CD4-positive, alpha-beta memory T cell (primary cell): Measurements from ENCODE around the gene CDK3. TPM values are rescaled to one million over a fixed set of nuclear protein-coding genes. Genes with fewer than 3 reads are reported as not detected.
A peak's percentile ranks its signal among the peaks of the same experiment; 100 is the strongest.
"Not testable (repeated sequence)": the region's sequence is repeated elsewhere in the genome, so short reads cannot be mapped to it uniquely, and the experiment has no call there.

Experiments
- CTCF ChIA-PET: fragments of 350-600 bp; sonication (Branson Sonifier 250); formaldehyde crosslinking; loops from one replicate; lab custom pipeline; 2021; ENCODE audit warnings: inconsistent platforms; ENCODE audit not compliant: partially characterized antibody; lab: Charles Lee
- POLR2A ChIA-PET: fragments of 350-600 bp; sonication (Branson Sonifier 250); formaldehyde crosslinking; loops from one replicate; lab custom pipeline; 2021; ENCODE audit not compliant: partially characterized antibody; lab: Charles Lee
- DNase-seq, 5 donors: peaks; one replicate each; pipeline versions ENCODE4 v3.0.0 to v3.0.0-alpha.2; 2020 to 2022; ENCODE audit warnings: mixed read lengths in 1 of 5
- H3K27ac ChIP-seq: one replicate; pipeline ENCODE4 v1.7.0; 2013; ENCODE audit warnings: low read depth, low read length
- H3K27me3 ChIP-seq: 2 replicates; pipeline ENCODE4 v1.7.0; 2013; ENCODE audit warnings: mild to moderate bottlenecking, low read length, moderate library complexity; ENCODE audit not compliant: insufficient read depth
- H3K36me3 ChIP-seq: 2 replicates; pipeline ENCODE4 v1.7.0; 2013; ENCODE audit warnings: mild to moderate bottlenecking, low read length, moderate library complexity; ENCODE audit not compliant: insufficient read depth
- H3K4me1 ChIP-seq: 2 replicates; pipeline ENCODE4 v1.7.0; 2013; ENCODE audit warnings: mild to moderate bottlenecking, low read length, moderate library complexity; ENCODE audit not compliant: insufficient read depth
- H3K4me3 ChIP-seq, 2 donors: one replicate each; pipeline ENCODE4 v1.7.0; 2013; ENCODE audit warnings: low read length in 2 of 2, mild to moderate bottlenecking in 1 of 2
- H3K9me3 ChIP-seq, 2 donors: one replicate each; pipeline ENCODE4 v1.7.0; 2013; ENCODE audit warnings: low read length in 2 of 2, control low read depth in 1 of 2; ENCODE audit not compliant: control insufficient read depth in 1 of 2
- H3K27ac Mint-ChIP-seq, 7 donors: one replicate each; pipeline ENCODE4 v1.8.0; 2020 to 2021; ENCODE audit warnings: mixed read lengths in 7 of 7, mild to moderate bottlenecking in 6 of 7, inconsistent platforms in 3 of 7, moderate library complexity in 3 of 7
- H3K27me3 Mint-ChIP-seq, 2 donors: one replicate each; pipeline ENCODE4 v1.8.0; 2020 to 2021; ENCODE audit warnings: mixed read lengths in 2 of 2
- H3K36me3 Mint-ChIP-seq, 2 donors: one replicate each; pipeline ENCODE4 v1.8.0; 2020 to 2021; ENCODE audit warnings: mixed read lengths in 2 of 2, inconsistent platforms in 1 of 2, mild to moderate bottlenecking in 1 of 2
- H3K4me1 Mint-ChIP-seq, 4 donors: one replicate each; pipeline ENCODE4 v1.8.0; 2020 to 2021; ENCODE audit warnings: mixed read lengths in 4 of 4, mild to moderate bottlenecking in 1 of 4
- H3K4me3 Mint-ChIP-seq, 8 donors: one replicate each; pipeline ENCODE4 v1.8.0; 2020 to 2021; ENCODE audit warnings: mixed read lengths in 8 of 8, mild to moderate bottlenecking in 7 of 8, moderate library complexity in 6 of 8, inconsistent platforms in 3 of 8
- H3K9me3 Mint-ChIP-seq, 8 donors: one replicate each; pipeline ENCODE4 v1.8.0; 2020 to 2021; ENCODE audit warnings: mixed read lengths in 8 of 8, mild to moderate bottlenecking in 5 of 8, inconsistent platforms in 3 of 8, moderate library complexity in 1 of 8
- intact Hi-C: fragments of 100-400 bp; cut with micrococcal nuclease; formaldehyde crosslinking; loops from one replicate; pipeline ENCODE4 v1.15.1; 2023
- polyA plus RNA-seq, 2 donors: library from polyadenylated mRNA; unstranded; fragments of 300-500 nt; fragmentation: Illumina TruSeq; gene quantifications; one replicate each; pipeline ENCODE4 v1.2.3, GENCODE V29; 2021
- total RNA-seq, 2 experiments: library from RNA; stranded (reverse); gene quantifications; one replicate each; pipeline ENCODE4 v1.2.3, GENCODE V29; 2021

The CDK3 gene
- total and polyA plus RNA-seq, 4 experiments from 2014 or later, result 1.0 to 9.7 (median 5.4) TPM

- Histone ChIP-seq H3K27me3 (no peaks in the 10 kb centered on the region), H3K4me1 (no peaks in the 10 kb centered on the region), H3K9me3 (no peaks in the 10 kb centered on the region), H3K27ac (no peak overlapping the region), H3K36me3 (peaks cover 51% of the 10 kb centered on the region), H3K4me3 (no peak overlapping the region)
- Mint-ChIP-seq H3K27ac (peak overlapping the region in 1 of 7 donors; percentile 12), H3K4me1 (peaks cover 0 to 4% (median 1%) of the 10 kb centered on the region in 4 donors), H3K36me3 (peaks cover 43 to 60% of the 10 kb centered on the region in 2 donors), H3K9me3 (no peaks in the 10 kb centered on the region), H3K4me3 (no peak overlapping the region), H3K27me3 (no peaks in the 10 kb centered on the region)
- CTCF ChIA-PET, result interaction anchor here (1.1 kb wide), 1 partner anchor 25 kb away, joined by 3 read pairs; no protein-coding TSS in a partner anchor
- POLR2A ChIA-PET, result no interaction called here
- intact Hi-C loops, result no loop called here
- no peak for DNase-seq
These were observed 38.5 kb downstream of the CDK3 start for GRCh38 chr17:76039121-76039520.

GRCh38 chr17:76040376-76040775 is 39.7 kb downstream of the CDK3 start:
- intact Hi-C loops, result no loop called here
- Mint-ChIP-seq H3K36me3 (peaks cover 55 to 71% of the 10 kb centered on the region in 2 donors), H3K27me3 (no peaks in the 10 kb centered on the region), H3K4me1 (peaks cover 0 to 4% (median 1%) of the 10 kb centered on the region in 4 donors), H3K27ac (peak overlapping the region in 2 of 7 donors; percentile 52 to 56), H3K4me3 (no peak overlapping the region), H3K9me3 (no peaks in the 10 kb centered on the region)
- Histone ChIP-seq H3K36me3 (peaks cover 64% of the 10 kb centered on the region), H3K4me3 (no peak overlapping the region), H3K27ac (no peak overlapping the region), H3K4me1 (no peaks in the 10 kb centered on the region), H3K9me3 (no peaks in the 10 kb centered on the region), H3K27me3 (no peaks in the 10 kb centered on the region)
- DNase-seq, result no peak
- ChIA-PET POLR2A (no interaction called here), CTCF (interaction anchor here (0.8 to 1.0 kb wide), 2 partner anchors 26 to 358 kb away, joined by 3 read pairs; no protein-coding TSS in a partner anchor)

DNA sequence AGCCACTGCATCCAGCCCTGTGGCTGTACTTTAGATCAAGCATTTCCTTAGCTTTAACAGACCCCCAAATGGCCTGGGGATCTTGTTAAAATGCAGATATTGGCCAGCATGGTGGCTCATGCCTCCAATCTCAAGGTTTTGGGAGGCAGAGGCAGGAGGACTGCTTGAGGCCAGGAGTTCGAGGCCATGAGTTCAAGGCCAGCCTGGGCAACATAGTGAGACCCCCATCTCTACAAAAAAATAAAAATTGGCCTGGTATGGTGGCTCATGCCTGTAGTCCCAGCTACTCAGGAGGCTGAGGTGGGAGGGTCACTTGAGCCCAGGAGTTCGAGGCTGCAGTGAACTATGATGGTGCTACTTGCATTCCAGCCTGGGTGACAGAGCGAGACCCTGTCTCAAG is 42.2 kb downstream of the CDK3 start:
- intact Hi-C loops, H3K27me3 ChIP-seq, H3K4me1 Mint-ChIP-seq, H3K4me3 ChIP-seq, H3K9me3 Mint-ChIP-seq, H3K4me3 Mint-ChIP-seq, H3K9me3 ChIP-seq, H3K4me1 ChIP-seq, H3K27ac ChIP-seq, DNase-seq, H3K27me3 Mint-ChIP-seq, POLR2A ChIA-PET: not testable (repeated sequence)
- peaks cover 77% of the 10 kb centered on the region for H3K36me3 ChIP-seq
- CTCF ChIA-PET, result interaction anchor here (1.9 kb wide), 1 partner anchor 29 kb away, joined by 7 read pairs; no protein-coding TSS in a partner anchor
- Mint-ChIP-seq H3K36me3 (peaks cover 68 to 77% of the 10 kb centered on the region in 2 donors), H3K27ac (peak overlapping the region in 2 of 7 donors; percentile 15 to 40)

GRCh38 chr17:76044475-76045007 is 43.9 kb downstream of the CDK3 start:
- POLR2A ChIA-PET, H3K27me3 Mint-ChIP-seq, CTCF ChIA-PET, H3K27ac ChIP-seq, H3K4me1 ChIP-seq, H3K4me3 Mint-ChIP-seq, intact Hi-C loops, H3K9me3 ChIP-seq, H3K4me3 ChIP-seq, H3K9me3 Mint-ChIP-seq, DNase-seq, H3K27me3 ChIP-seq: not testable (repeated sequence)
- Mint-ChIP-seq H3K27ac (peak overlapping the region in 1 of 7 donors; percentile 4), H3K4me1 (peaks cover 9 to 12% (median 11%) of the 10 kb centered on the region in 4 donors), H3K36me3 (peaks cover 69 to 77% of the 10 kb centered on the region in 2 donors)
- H3K36me3 ChIP-seq, result peaks cover 80% of the 10 kb centered on the region

DNA sequence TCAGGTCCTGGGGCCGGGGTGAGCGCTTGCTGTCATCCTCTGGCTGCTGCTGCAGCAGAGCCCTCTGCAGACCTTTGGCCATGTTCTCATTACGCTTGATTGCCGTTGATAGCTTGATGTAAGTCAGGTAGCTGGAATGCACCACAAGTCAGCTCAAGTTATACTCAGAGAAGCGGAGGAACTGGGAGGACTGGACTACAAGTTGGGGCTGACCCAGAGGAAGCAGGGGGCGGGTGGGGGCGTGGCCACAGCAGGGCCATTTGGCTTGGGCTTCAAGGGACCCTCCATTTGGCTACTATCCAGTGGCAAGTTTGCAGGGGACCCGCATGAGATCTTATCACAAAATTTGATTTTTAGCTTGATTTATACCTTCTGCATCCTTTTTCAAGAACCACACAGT is 45.4 kb downstream of the CDK3 start:
- peaks cover 71 to 80% of the 10 kb centered on the region in 2 donors for H3K36me3 Mint-ChIP-seq
- no peaks in the 10 kb centered on the region for H3K9me3 ChIP-seq
- H3K27me3 ChIP-seq, result no peaks in the 10 kb centered on the region
- H3K4me1 Mint-ChIP-seq, result peaks cover 14 to 23% (median 18%) of the 10 kb centered on the region in 4 donors
- no peak overlapping the region for H3K27ac Mint-ChIP-seq
- H3K27me3 Mint-ChIP-seq, result no peaks in the 10 kb centered on the region
- POLR2A ChIA-PET, result no interaction called here
- H3K36me3 ChIP-seq, result peaks cover 80% of the 10 kb centered on the region
- H3K9me3 Mint-ChIP-seq, result no peaks in the 10 kb centered on the region
- no peak overlapping the region for H3K4me3 ChIP-seq
- no peak for DNase-seq
- peaks cover 6% of the 10 kb centered on the region for H3K4me1 ChIP-seq
- CTCF ChIA-PET, result interaction anchor here (0.7 to 1.5 kb wide), 4 partner anchors 30 to 932 kb away, joined by 3 to 4 read pairs (median 3); no protein-coding TSS in a partner anchor
- intact Hi-C loops, result no loop called here
- no peak overlapping the region for H3K27ac ChIP-seq
- no peak overlapping the region for H3K4me3 Mint-ChIP-seq

DNA sequence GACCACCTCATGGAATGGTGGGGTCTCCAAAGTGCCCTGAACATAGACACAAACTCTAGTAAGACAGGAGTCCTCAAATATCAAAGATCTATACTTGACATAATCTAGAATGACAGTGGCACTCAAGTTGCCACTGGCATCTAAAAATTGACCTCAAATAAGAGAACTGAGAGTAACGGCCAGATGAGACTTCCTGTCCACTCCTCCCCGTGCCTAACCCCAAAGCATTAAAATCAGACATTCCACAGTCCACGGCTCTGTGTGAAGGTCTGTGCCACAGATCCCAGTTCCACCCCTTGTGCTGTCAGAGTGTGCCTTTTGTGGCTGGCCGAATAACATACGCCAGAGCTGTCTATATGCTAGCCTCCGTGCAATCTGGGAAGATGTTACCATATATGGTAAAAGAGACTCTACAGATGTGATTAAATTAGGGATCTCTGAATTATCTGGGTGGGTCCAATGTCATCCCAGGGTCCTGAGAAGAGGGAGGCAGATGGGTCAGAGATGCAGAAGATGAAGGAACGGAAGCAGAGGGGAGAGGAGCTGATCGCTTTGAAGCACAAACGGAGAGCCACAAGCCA is 47.5 kb downstream of the CDK3 start:
- Histone ChIP-seq H3K36me3 (peaks cover 74% of the 10 kb centered on the region), H3K27ac (no peak overlapping the region), H3K27me3 (no peaks in the 10 kb centered on the region), H3K9me3 (no peaks in the 10 kb centered on the region), H3K4me3 (no peak overlapping the region), H3K4me1 (peaks cover 6% of the 10 kb centered on the region)
- Mint-ChIP-seq H3K4me1 (peaks cover 14 to 23% (median 19%) of the 10 kb centered on the region in 4 donors), H3K9me3 (no peaks in the 10 kb centered on the region), H3K27me3 (no peaks in the 10 kb centered on the region), H3K27ac (peak overlapping the region in 6 of 7 donors; percentile 8 to 73 (median 52)), H3K36me3 (peaks cover 68 to 76% of the 10 kb centered on the region in 2 donors), H3K4me3 (no peak overlapping the region)
- ChIA-PET CTCF (interaction anchor here (0.6 to 1.4 kb wide), 5 partner anchors 13 to 457 kb away, joined by 3 to 5 read pairs (median 3); no protein-coding TSS in a partner anchor), POLR2A (no interaction called here)
- intact Hi-C loops, result loop anchor here (2.0 kb wide), 1 partner anchor 17 kb away; no protein-coding TSS in a partner anchor
- no peak for DNase-seq

- no peaks in the 10 kb centered on the region for H3K27me3 ChIP-seq
- CTCF ChIA-PET, result interaction anchor here (0.6 kb wide), 1 partner anchor 457 kb away, joined by 4 read pairs; no protein-coding TSS in a partner anchor
- H3K4me3 ChIP-seq, result no peak overlapping the region
- POLR2A ChIA-PET, result no interaction called here
- H3K27me3 Mint-ChIP-seq, result no peaks in the 10 kb centered on the region
- H3K27ac ChIP-seq, result no peak overlapping the region
- peak overlapping the region; percentile 49 to 95 (median 75) for H3K27ac Mint-ChIP-seq
- DNase-seq, result peak in 4 of 5 donors; percentile 26 to 49 (median 38)
- H3K36me3 Mint-ChIP-seq, result peaks cover 66 to 76% of the 10 kb centered on the region in 2 donors
- peaks cover 14 to 23% (median 19%) of the 10 kb centered on the region in 4 donors for H3K4me1 Mint-ChIP-seq
- H3K9me3 Mint-ChIP-seq, result no peaks in the 10 kb centered on the region
- H3K9me3 ChIP-seq, result no peaks in the 10 kb centered on the region
- no peak overlapping the region for H3K4me3 Mint-ChIP-seq
- peaks cover 74% of the 10 kb centered on the region for H3K36me3 ChIP-seq
- intact Hi-C loops, result loop anchor here (2.0 kb wide), 1 partner anchor 16 kb away; no protein-coding TSS in a partner anchor
- H3K4me1 ChIP-seq, result peaks cover 6% of the 10 kb centered on the region
These were observed 48.1 kb downstream of the CDK3 start for GRCh38 chr17:76048711-76049110.
